Measurements from ENCODE around the gene YIPF3.

YIPF3 gene

DNA sequence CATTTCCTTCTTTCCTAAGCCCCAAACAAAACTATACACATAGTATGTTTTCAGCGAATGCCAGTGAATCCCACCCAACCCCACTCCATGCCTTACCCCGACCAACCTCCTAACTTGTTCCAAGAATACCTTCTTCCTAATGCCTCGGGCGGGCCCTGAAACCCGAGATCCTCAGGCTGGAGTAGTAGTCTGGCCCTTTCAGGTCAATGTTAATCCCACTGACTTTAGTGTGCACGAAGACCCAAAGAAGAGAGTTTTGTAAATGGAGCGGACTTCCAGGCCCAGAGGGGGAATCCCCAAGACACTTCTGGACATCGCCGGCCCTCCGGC is 394 bp downstream of the YIPF3 start:
- H3K4me3 ChIP-seq (ENCODE audit: insufficient read length, low read depth) = peak overlapping the region; percentile 99
- no peaks in the 10 kb centered on the region for H3K9me3 ChIP-seq (ENCODE audit: insufficient read depth, low read length)
- peaks cover 4% of the 10 kb centered on the region for H3K4me1 ChIP-seq (ENCODE audit: insufficient read depth, insufficient read length)
- H3K36me3 ChIP-seq (ENCODE audit: insufficient read depth, insufficient read length, low read length) = peaks cover 65% of the 10 kb centered on the region
- DNase-seq (ENCODE audit: low read depth, low spot score) = no peak
- no peaks in the 10 kb centered on the region for H3K27me3 ChIP-seq (ENCODE audit: insufficient read depth, insufficient read length)
- peak overlapping the region; percentile 97 for H3K9ac ChIP-seq (ENCODE audit: insufficient read length, low read depth)
- no peak for TF ChIP-seq SUZ12 (IDR thresholded peaks at IDR 0.05; ENCODE audit: extremely low read depth, insufficient read depth, insufficient read length)
- no peak for TF ChIP-seq YY1 (IDR thresholded peaks at IDR 0.05; ENCODE audit: insufficient read depth, insufficient read length)
- no peak for TF ChIP-seq ZNF274 (IDR thresholded peaks at IDR 0.05; ENCODE audit: low read depth, low read length)

DNA sequence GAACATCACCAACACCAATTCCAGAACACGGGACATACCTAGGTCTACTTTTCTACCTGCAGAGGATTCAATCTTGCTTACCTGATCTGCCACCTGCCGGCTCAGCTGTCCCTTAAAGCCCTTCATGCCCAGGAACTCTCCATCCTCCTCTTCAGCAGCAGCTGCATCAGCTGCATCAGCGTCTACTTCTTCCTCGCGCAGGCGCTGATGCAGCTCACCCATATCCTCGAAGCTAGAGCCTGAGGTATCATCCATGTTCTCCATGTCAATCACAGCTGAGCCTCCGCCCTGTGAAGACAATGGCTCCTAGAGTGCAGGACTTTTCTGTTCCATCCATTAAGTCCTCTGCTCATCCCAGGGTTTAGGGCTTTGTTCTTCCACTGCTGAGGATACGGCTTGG is 918 bp downstream of the YIPF3 start:
- H3K9ac ChIP-seq (ENCODE audit: insufficient read length, low read depth) = peak overlapping the region; percentile 97
- peaks cover 65% of the 10 kb centered on the region for H3K36me3 ChIP-seq (ENCODE audit: insufficient read depth, insufficient read length, low read length)
- DNase-seq (ENCODE audit: low read depth, low spot score) = no peak
- H3K4me3 ChIP-seq (ENCODE audit: insufficient read length, low read depth) = peak overlapping the region; percentile 99
- H3K9me3 ChIP-seq (ENCODE audit: insufficient read depth, low read length) = no peaks in the 10 kb centered on the region
- TF ChIP-seq ZNF274 (IDR thresholded peaks at IDR 0.05; ENCODE audit: low read depth, low read length) (no peak), SUZ12 (IDR thresholded peaks at IDR 0.05; ENCODE audit: extremely low read depth, insufficient read depth, insufficient read length) (no peak), YY1 (IDR thresholded peaks at IDR 0.05; ENCODE audit: insufficient read depth, insufficient read length) (no peak)
- peaks cover 4% of the 10 kb centered on the region for H3K4me1 ChIP-seq (ENCODE audit: insufficient read depth, insufficient read length)
- H3K27me3 ChIP-seq (ENCODE audit: insufficient read depth, insufficient read length) = no peaks in the 10 kb centered on the region

DNA sequence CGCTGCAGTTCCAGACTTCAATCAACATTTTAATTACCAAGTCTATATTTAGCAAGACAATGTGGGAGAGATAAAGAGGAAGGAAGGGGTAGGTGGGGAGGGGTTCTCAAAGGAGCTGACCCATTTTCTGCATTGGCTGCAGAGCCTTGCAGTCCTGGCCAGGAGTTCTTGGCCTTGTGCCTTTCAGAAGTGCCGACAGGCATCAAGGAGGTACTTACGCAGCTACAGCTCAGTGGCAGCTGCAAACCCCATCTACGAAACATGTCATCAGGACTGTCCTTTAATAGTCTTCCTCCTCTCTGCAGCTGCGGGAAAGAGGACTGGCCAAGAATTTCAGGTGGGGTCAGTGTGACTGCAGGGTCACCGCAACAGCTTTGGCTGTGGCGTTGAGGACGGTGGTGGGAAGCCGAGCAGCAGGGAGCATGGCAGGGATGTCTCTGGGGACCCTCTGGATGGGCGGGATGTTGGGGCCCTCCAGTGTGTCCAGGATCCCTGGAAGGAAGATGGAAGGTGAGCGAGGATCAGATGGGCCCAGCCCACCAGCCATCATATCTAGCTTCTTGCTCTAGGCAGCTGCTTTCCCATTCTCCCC is 4.8 kb downstream of the YIPF3 start:
- Histone ChIP-seq H3K4me1 (ENCODE audit: insufficient read depth, insufficient read length) (peaks cover 8% of the 10 kb centered on the region), H3K9ac (ENCODE audit: insufficient read length, low read depth) (no peak overlapping the region), H3K9me3 (ENCODE audit: insufficient read depth, low read length) (no peaks in the 10 kb centered on the region), H3K36me3 (ENCODE audit: insufficient read depth, insufficient read length, low read length) (peaks cover 48% of the 10 kb centered on the region), H3K4me3 (ENCODE audit: insufficient read length, low read depth) (no peak overlapping the region), H3K27me3 (ENCODE audit: insufficient read depth, insufficient read length) (peaks cover 22% of the 10 kb centered on the region)
- no peak for DNase-seq (ENCODE audit: low read depth, low spot score)
- TF ChIP-seq YY1 (IDR thresholded peaks at IDR 0.05; ENCODE audit: insufficient read depth, insufficient read length) (no peak), ZNF274 (IDR thresholded peaks at IDR 0.05; ENCODE audit: low read depth, low read length) (no peak), SUZ12 (IDR thresholded peaks at IDR 0.05; ENCODE audit: extremely low read depth, insufficient read depth, insufficient read length) (no peak)

DNA sequence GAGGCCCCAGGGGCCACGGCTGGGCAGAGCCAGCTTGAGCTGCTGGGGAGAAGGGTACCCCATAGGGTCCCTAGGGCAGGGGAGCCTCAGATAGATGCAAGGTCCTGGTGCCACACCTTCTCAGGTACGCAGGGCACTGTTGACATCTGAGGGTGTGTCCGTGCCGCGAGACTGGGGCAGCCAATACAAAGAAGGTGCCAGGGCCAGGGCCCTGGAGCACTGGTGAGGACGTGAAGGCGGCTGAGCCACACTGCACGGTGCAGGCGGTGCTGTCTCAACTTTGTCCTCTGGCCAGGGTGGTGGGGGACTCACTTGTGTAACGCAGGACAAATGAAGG is 5.9 kb downstream of the YIPF3 start:
- Histone ChIP-seq H3K9ac (ENCODE audit: insufficient read length, low read depth) (no peak overlapping the region), H3K36me3 (ENCODE audit: insufficient read depth, insufficient read length, low read length) (peaks cover 52% of the 10 kb centered on the region), H3K4me1 (ENCODE audit: insufficient read depth, insufficient read length) (peaks cover 7% of the 10 kb centered on the region), H3K4me3 (ENCODE audit: insufficient read length, low read depth) (no peak overlapping the region), H3K27me3 (ENCODE audit: insufficient read depth, insufficient read length) (peaks cover 22% of the 10 kb centered on the region), H3K9me3 (ENCODE audit: insufficient read depth, low read length) (no peaks in the 10 kb centered on the region)
- TF ChIP-seq SUZ12 (IDR thresholded peaks at IDR 0.05; ENCODE audit: extremely low read depth, insufficient read depth, insufficient read length) (no peak), YY1 (IDR thresholded peaks at IDR 0.05; ENCODE audit: insufficient read depth, insufficient read length) (no peak), ZNF274 (IDR thresholded peaks at IDR 0.05; ENCODE audit: low read depth, low read length) (no peak)
- no peak for DNase-seq (ENCODE audit: low read depth, low spot score)

DNA sequence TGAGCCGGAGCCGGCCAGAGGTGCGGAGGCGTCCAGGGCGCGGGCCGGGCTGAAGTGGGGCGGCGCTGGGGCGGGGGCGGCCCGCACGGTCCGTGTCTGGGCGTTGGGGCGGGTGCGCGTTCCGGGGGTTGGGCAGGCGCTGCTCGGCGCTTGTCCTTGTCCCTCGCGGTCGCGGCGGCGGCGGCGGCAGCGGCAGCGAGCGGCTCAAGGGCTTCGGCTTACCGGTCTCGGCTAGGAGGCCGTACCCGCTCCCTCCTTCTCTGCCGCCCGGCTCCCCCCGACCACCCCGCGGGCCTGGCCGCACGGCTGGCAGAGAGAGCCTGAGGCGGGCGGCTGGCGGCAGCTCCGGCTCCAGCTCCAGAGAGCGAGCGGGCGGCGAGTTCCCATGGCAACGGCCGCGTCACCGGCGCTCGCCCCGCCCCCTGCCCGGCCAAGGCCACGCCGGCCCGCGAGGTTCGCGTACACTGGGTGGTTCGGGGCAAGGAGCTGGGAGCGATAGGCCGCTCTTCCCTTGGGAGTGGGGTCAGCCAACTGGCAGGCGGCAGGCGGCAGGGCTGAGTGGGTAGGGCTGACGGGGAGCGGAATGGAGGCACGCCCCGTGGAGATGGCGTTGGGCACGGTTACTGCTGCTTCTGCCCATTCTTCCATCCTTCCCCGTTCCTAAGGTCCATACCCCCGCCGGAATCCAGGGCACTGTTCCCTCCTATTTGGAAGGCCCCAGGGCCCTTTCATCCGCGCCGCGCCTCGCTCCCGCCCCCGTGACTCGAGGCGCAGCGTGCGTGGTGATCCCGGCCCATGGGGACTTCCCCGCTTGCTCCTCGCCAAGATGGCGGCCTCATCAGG is 6.5 kb downstream of the YIPF3 start, which contains the start of gene LRRC73:
TSS of gene LRRC73 (minus strand) at position 363 of the 843 bp plus-strand sequence. CDS start 561 bp downstream, outside the sequence.
- Histone ChIP-seq H3K4me1 (ENCODE audit: insufficient read depth, insufficient read length) (peaks cover 4% of the 10 kb centered on the region), H3K9me3 (ENCODE audit: insufficient read depth, low read length) (no peaks in the 10 kb centered on the region), H3K27me3 (ENCODE audit: insufficient read depth, insufficient read length) (peaks cover 22% of the 10 kb centered on the region), H3K36me3 (ENCODE audit: insufficient read depth, insufficient read length, low read length) (peaks cover 52% of the 10 kb centered on the region), H3K9ac (ENCODE audit: insufficient read length, low read depth) (peak within 1 kb of the TSS; percentile 64), H3K4me3 (ENCODE audit: insufficient read length, low read depth) (peak within 1 kb of the TSS; percentile 37)
- TF ChIP-seq YY1 (IDR thresholded peaks at IDR 0.05; ENCODE audit: insufficient read depth, insufficient read length) = no peak
- no peak for TF ChIP-seq SUZ12 (IDR thresholded peaks at IDR 0.05; ENCODE audit: extremely low read depth, insufficient read depth, insufficient read length)
- no peak for TF ChIP-seq ZNF274 (IDR thresholded peaks at IDR 0.05; ENCODE audit: low read depth, low read length)
- no peak for DNase-seq (ENCODE audit: low read depth, low spot score)

DNA sequence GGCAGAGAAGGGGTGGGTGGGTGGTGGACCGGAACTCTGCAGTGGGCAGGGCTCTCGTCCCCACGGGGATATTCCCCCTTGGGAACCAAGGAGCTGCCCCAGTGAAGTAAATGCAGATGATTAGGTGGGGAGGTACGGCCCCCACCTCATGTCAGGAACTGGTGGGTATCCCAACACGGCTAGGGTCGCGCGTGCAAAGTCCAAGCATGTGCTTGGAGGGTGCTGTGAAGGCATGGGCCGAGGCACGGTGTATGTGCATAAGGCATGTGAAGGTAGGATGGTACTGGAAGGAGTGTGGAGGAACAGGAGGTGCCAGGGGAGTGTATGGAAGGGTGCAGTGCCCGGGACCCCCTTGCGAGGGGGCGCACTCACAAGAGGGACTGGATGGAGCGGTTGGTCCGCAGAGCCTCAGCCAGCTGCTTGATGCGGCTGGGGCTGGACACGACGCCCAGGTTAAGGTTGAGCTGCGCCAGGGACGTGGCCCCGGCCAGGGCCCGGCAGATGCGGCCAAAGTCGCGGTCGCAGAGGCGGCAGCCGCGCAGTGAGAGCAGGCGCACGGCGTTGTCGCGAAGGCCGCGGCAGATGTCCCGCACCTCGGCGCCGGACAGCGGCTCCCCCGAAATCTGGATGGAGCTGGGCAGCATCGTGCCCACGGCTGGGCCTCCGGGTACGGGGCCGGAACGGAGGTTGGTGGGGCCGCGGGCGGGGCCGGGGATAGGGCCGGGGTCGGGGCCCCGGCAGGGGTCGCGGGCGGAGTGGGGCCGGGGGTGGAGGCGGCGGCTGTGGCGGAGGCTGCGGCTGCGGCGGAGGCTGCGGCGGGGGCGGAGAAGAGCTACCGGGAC is 7.4 kb downstream of the YIPF3 start:
- H3K36me3 ChIP-seq (ENCODE audit: insufficient read depth, insufficient read length, low read length) = peaks cover 54% of the 10 kb centered on the region
- H3K27me3 ChIP-seq (ENCODE audit: insufficient read depth, insufficient read length) = peaks cover 22% of the 10 kb centered on the region
- H3K4me3 ChIP-seq (ENCODE audit: insufficient read length, low read depth) = peak overlapping the region; percentile 37
- peaks cover 4% of the 10 kb centered on the region for H3K4me1 ChIP-seq (ENCODE audit: insufficient read depth, insufficient read length)
- no peak for DNase-seq (ENCODE audit: low read depth, low spot score)
- H3K9me3 ChIP-seq (ENCODE audit: insufficient read depth, low read length) = no peaks in the 10 kb centered on the region
- TF ChIP-seq ZNF274 (IDR thresholded peaks at IDR 0.05; ENCODE audit: low read depth, low read length) (no peak), YY1 (IDR thresholded peaks at IDR 0.05; ENCODE audit: insufficient read depth, insufficient read length) (no peak), SUZ12 (IDR thresholded peaks at IDR 0.05; ENCODE audit: extremely low read depth, insufficient read depth, insufficient read length) (no peak)
- H3K9ac ChIP-seq (ENCODE audit: insufficient read length, low read depth) = peak overlapping the region; percentile 64
